ENCODE results near the gene SLC35F1.

- no peak for TF ChIP-seq CTCF (IDR thresholded peaks at IDR 0.05; ENCODE audit: insufficient read depth, low read length)
- no peak for TF ChIP-seq GABPA (IDR thresholded peaks at IDR 0.05; ENCODE audit: low read depth)
- TF ChIP-seq POLR2AphosphoS5 (IDR thresholded peaks at IDR 0.05; ENCODE audit: low read depth): no peak
Measured at GRCh38 chr6:118313762-118314161, 406.7 kb downstream of the SLC35F1 start.

All from HL-60 (cell line).